GM23248 (cell line): ENCODE data around the gene AIDA. TPM values are rescaled to one million over a fixed set of nuclear protein-coding genes. Genes with fewer than 3 reads are reported as not detected.

ENCODE experiments used
- DNase-seq: peaks from one replicate; pipeline ENCODE4 v3.0.0-alpha.2; 2015
- H2AFZ ChIP-seq: fragments of 200-600 bp; sonication (generic); 2 replicates; pipeline ENCODE4 v1.6.1; 2016; ENCODE audit warnings: antibody characterized with exemption
- H3F3A ChIP-seq: fragments of 200-600 bp; sonication (generic); 2 replicates; pipeline ENCODE4 v1.6.1; 2016; ENCODE audit warnings: mild to moderate bottlenecking, antibody characterized with exemption, mixed run types; ENCODE audit not compliant: insufficient read depth
- H3K27ac ChIP-seq: fragments of 200-600 bp; sonication (generic); 2 replicates; pipeline ENCODE4 v1.5.1; 2016; ENCODE audit warnings: mild to moderate bottlenecking
- H3K27me3 ChIP-seq: fragments of 200-600 bp; sonication (generic); replicated peaks from 2 replicates; pipeline ENCODE4 v1.6.1; 2016; ENCODE audit warnings: mild to moderate bottlenecking; ENCODE audit not compliant: insufficient read depth
- H3K36me3 ChIP-seq: fragments of 200-600 bp; sonication (generic); 2 replicates; pipeline ENCODE4 v1.6.1; 2016; ENCODE audit warnings: low read depth, mild to moderate bottlenecking
- H3K4me1 ChIP-seq: fragments of 200-600 bp; sonication (generic); 2 replicates; pipeline ENCODE4 v1.6.1; 2016; ENCODE audit warnings: mild to moderate bottlenecking; ENCODE audit not compliant: insufficient read depth
- H3K4me2 ChIP-seq: fragments of 200-600 bp; sonication (generic); one replicate; pipeline ENCODE4 v1.6.1; 2016; ENCODE audit warnings: mild to moderate bottlenecking; ENCODE audit not compliant: unreplicated experiment
- H3K4me3 ChIP-seq: fragments of 200-600 bp; sonication (generic); 2 replicates; pipeline ENCODE4 v1.5.1; 2016; ENCODE audit warnings: mild to moderate bottlenecking
- H3K79me2 ChIP-seq: fragments of 200-600 bp; sonication (generic); 2 replicates; pipeline ENCODE4 v1.6.1; 2016; ENCODE audit warnings: mild to moderate bottlenecking; ENCODE audit not compliant: insufficient read depth
- H3K9ac ChIP-seq: fragments of 200-600 bp; sonication (generic); 2 replicates; pipeline ENCODE4 v1.6.1; 2016; ENCODE audit warnings: mild to moderate bottlenecking
- H3K9me2 ChIP-seq: fragments of 200-600 bp; sonication (generic); 2 replicates; pipeline ENCODE4 v1.6.1; 2016; ENCODE audit warnings: mixed run types, mild to moderate bottlenecking, moderate library complexity; ENCODE audit not compliant: insufficient read depth
- H3K9me3 ChIP-seq: fragments of 200-600 bp; sonication (generic); one replicate; pipeline ENCODE4 v1.6.1; 2017; ENCODE audit warnings: low read depth
- H4K20me1 ChIP-seq: fragments of 200-600 bp; sonication (generic); 2 replicates; pipeline ENCODE4 v1.6.0; 2016; ENCODE audit not compliant: insufficient read depth
- EZH2 ChIP-seq: fragments of 200-600 bp; sonication (generic); IDR thresholded peaks from 2 replicates; pipeline ENCODE4 v1.6.1; 2018; ENCODE audit warnings: antibody characterized with exemption, mild to moderate bottlenecking; ENCODE audit not compliant: insufficient read depth, poor library complexity, severe bottlenecking
- EZH2phosphoT487 ChIP-seq: fragments of 200-600 bp; sonication (generic); IDR thresholded peaks from 2 replicates; pipeline ENCODE4 v1.6.1; 2018; ENCODE audit warnings: antibody characterized with exemption, moderate library complexity, mild to moderate bottlenecking, low read depth; ENCODE audit not compliant: insufficient read depth
- WGBS, 2 experiments: methylation state at CpG; one replicate each; pipeline ENCODE4 v1.1.6; 2015 to 2017; ENCODE audit warnings: low lambda C conversion rate in 2 of 2, low coverage in 1 of 2; ENCODE audit errors: missing lambda C conversion rate in 2 of 2; 5-methylcytosine and 5-hydroxymethylcytosine counted together
- in situ Hi-C: fragments of 300-500 bp; cut with MboI; formaldehyde crosslinking; loops from 2 replicates; pipeline ENCODE4 v1.15.0; 2020
- polyA plus RNA-seq: library from polyadenylated mRNA; unstranded; fragments of >200 nt; fragmentation: Nextera tagmentation; extraction: Ambion mirVana; gene quantifications from 2 replicates; pipeline ENCODE4 v1.2.1, GENCODE V29; 2016
- total RNA-seq: library from RNA; depleted of rRNA; stranded (reverse); fragments of >200 nt; shearing (Covaris generic); gene quantifications from 2 replicates; pipeline ENCODE4 v1.2.3, GENCODE V29; 2014

The AIDA gene
- total and polyA plus RNA-seq, 2 experiments from 2014 or later, result 63.6 to 66.4 TPM

DNA sequence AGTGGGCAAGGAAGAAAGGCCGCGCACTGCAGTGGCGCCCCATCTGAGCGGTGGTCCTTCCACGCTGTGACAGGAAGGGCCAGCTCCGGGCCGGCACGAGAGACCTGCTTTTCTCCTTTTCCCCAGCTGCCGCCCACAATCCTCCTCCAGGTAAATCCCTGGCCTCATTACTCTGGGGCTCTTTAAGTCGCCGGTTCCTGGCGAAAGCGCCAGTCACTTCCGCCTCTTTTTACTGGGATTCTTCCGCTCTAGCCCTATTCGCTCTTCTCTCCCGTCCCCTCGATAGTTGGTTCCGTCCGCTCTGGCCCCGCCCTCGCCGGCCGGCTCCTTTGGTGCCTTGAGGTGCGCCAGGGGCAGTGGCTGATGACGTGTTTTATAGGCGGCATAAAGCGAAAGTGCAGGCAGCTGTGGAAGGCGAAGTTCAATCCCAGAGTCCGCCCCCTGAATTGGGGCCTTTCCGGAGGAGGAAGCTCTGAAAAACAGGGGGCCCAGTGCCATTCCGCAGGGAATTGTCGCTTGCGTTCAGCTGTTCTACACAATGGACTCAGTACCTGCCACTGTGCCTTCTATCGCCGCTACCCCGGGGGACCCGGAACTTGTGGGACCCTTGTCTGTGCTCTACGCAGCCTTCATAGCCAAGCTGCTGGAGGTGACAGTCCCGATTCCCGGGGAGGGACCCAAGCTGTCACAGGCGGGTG, 68.2 kb downstream of the AIDA start:
- peaks cover 59% of the 10 kb centered on the region for H3K79me2 ChIP-seq
- no peaks in the 10 kb centered on the region for H3K9me3 ChIP-seq
- peak overlapping the region; percentile 92 for H3K27ac ChIP-seq
- in situ Hi-C loops, result loop anchor here (25.0 kb wide), 1 partner anchor 1157 kb away; no protein-coding TSS in a partner anchor
- peak overlapping the region; percentile 98 for H3K4me3 ChIP-seq
- H3K9ac ChIP-seq, result peak overlapping the region; percentile 97
- no peaks in the 10 kb centered on the region for H3K27me3 ChIP-seq
- WGBS, 2 experiments, result 1% methylated on average over 41 to 42 of the region's 42 CpGs
- no peaks in the 10 kb centered on the region for H3K9me2 ChIP-seq
- peak overlapping the region; percentile 91 for H2AFZ ChIP-seq
- H4K20me1 ChIP-seq, result no peaks in the 10 kb centered on the region
- peaks cover 21% of the 10 kb centered on the region for H3K4me1 ChIP-seq
- DNase-seq, result peak; percentile 98
- H3K4me2 ChIP-seq, result peak overlapping the region; percentile 94
- H3F3A ChIP-seq, result peaks cover 11% of the 10 kb centered on the region; the same call in 1 of the 2 replicates
- TF ChIP-seq EZH2 (no peak), EZH2phosphoT487 (no peak)
- peaks cover 33% of the 10 kb centered on the region for H3K36me3 ChIP-seq

GRCh38 chr1:222643606-222643937, 68.7 kb downstream of the AIDA start:
- no peaks in the 10 kb centered on the region for H3K27me3 ChIP-seq
- TF ChIP-seq EZH2phosphoT487 (no peak), EZH2 (no peak)
- H3K9me3 ChIP-seq, result no peaks in the 10 kb centered on the region
- H3K4me1 ChIP-seq, result peaks cover 21% of the 10 kb centered on the region
- WGBS, 2 experiments, result 8 to 9% methylated on average over 10 of the region's 10 CpGs
- no peak for DNase-seq
- H3K27ac ChIP-seq, result peak overlapping the region; percentile 92
- H3K4me3 ChIP-seq, result peak overlapping the region; percentile 98
- peaks cover 28% of the 10 kb centered on the region for H3K36me3 ChIP-seq
- H4K20me1 ChIP-seq, result no peaks in the 10 kb centered on the region
- in situ Hi-C loops, result loop anchor here (25.0 kb wide), 1 partner anchor 1156 kb away; no protein-coding TSS in a partner anchor
- H3F3A ChIP-seq, result peaks cover 11% of the 10 kb centered on the region; the same call in 1 of the 2 replicates
- no peaks in the 10 kb centered on the region for H3K9me2 ChIP-seq
- H3K9ac ChIP-seq, result peak overlapping the region; percentile 97
- peaks cover 56% of the 10 kb centered on the region for H3K79me2 ChIP-seq
- H2AFZ ChIP-seq, result peak overlapping the region; percentile 91
- peak overlapping the region; percentile 83 for H3K4me2 ChIP-seq

DNA sequence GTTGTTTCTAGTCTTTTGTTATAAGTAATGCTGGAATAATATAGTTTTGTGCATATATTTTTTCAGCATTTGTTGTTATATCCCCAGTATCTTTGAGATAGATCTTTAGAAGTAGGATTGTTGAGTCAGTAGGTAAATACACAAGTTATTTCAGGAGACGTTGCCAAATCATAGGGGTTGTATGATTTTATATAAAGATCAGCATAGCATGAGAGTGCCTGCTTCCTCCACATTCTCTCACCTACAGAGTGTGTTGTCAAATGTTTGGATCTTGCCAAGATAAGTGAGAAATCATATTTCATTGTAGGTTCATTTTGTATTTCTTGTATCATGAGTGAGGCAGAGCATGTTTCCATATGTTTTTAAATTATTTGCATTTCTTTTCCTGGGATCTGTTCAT, 69.8 kb downstream of the AIDA start:
- no peaks in the 10 kb centered on the region for H3K27me3 ChIP-seq
- in situ Hi-C loops, result loop anchor here (25.0 kb wide), 1 partner anchor 1155 kb away; no protein-coding TSS in a partner anchor
- no peaks in the 10 kb centered on the region for H4K20me1 ChIP-seq
- H3K9ac ChIP-seq, result peak overlapping the region; percentile 97; the same call in 1 of the 2 replicates
- TF ChIP-seq EZH2phosphoT487, result no peak
- TF ChIP-seq EZH2, result no peak
- peaks cover 48% of the 10 kb centered on the region for H3K79me2 ChIP-seq
- 88 to 95% methylated on average over 1 of the region's 1 CpG for WGBS, 2 experiments
- DNase-seq, result no peak
- H3K27ac ChIP-seq, result peak overlapping the region; percentile 92
- peaks cover 11% of the 10 kb centered on the region; the same call in 1 of the 2 replicates for H3F3A ChIP-seq
- peaks cover 20% of the 10 kb centered on the region for H3K36me3 ChIP-seq
- peaks cover 21% of the 10 kb centered on the region for H3K4me1 ChIP-seq
- no peak overlapping the region for H2AFZ ChIP-seq
- no peak overlapping the region for H3K4me3 ChIP-seq
- no peak overlapping the region for H3K4me2 ChIP-seq
- no peaks in the 10 kb centered on the region for H3K9me2 ChIP-seq
- no peaks in the 10 kb centered on the region for H3K9me3 ChIP-seq

DNA sequence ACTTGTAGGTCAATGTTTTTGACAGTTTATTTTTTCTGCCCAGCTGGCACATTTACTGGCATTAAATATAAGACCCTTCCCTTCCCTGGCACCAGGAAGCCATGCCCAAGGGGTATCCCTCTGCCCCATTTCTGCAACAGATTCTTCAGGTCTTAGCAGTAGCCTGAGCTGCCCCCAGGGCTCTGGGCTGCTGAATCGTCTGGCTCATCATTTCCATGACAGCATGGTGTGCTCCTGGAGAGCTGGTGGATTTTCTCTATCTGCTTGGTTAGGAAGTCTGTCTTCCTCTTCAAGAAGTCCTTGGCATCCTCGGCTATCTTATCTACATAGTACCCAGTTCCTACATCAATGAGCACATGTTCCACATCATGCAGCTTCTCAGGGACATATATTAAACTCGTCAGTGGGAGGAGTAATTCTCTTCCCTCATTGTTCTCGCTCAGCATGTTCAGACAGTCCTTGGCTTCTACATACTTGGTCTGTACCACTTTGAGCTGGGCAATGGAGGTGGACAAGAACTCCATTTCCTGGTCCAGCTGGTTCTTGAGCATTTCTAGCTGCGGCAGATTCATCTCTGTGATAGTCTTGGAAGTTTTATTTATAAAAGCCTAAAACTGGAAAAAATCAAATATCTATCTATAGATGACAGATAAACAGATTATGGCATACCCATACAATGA, 70.9 kb downstream of the AIDA start:
- H3K9me2 ChIP-seq, result no peaks in the 10 kb centered on the region
- TF ChIP-seq EZH2phosphoT487 (no peak), EZH2 (no peak)
- in situ Hi-C loops, result loop anchor here (25.0 kb wide), 1 partner anchor 1154 kb away; no protein-coding TSS in a partner anchor
- peaks cover 21% of the 10 kb centered on the region for H3K4me1 ChIP-seq
- H3F3A ChIP-seq, result peaks cover 11% of the 10 kb centered on the region; the same call in 1 of the 2 replicates
- no peak overlapping the region for H3K4me3 ChIP-seq
- no peak overlapping the region for H2AFZ ChIP-seq
- no peaks in the 10 kb centered on the region for H3K27me3 ChIP-seq
- no peak overlapping the region for H3K27ac ChIP-seq
- peaks cover 47% of the 10 kb centered on the region for H3K79me2 ChIP-seq
- peaks cover 10% of the 10 kb centered on the region for H3K36me3 ChIP-seq
- peak; percentile 26 for DNase-seq
- H3K4me2 ChIP-seq, result no peak overlapping the region
- 69 to 73% methylated on average over 5 of the region's 5 CpGs for WGBS, 2 experiments
- no peaks in the 10 kb centered on the region for H3K9me3 ChIP-seq
- H3K9ac ChIP-seq, result no peak overlapping the region
- H4K20me1 ChIP-seq, result no peaks in the 10 kb centered on the region
